TTC549 (cell line): ENCODE data around the gene STX16.

Experiments
- FAIRE-seq: peaks from 2 replicates; lab custom pipeline; 2012; peaks lifted over from hg19 to GRCh38; lab: Jason Lieb, UNC

Gene STX16

GRCh38 chr20:58698741-58699622, 47.9 kb downstream of the STX16 start:
- no peak for FAIRE-seq

- no peak for FAIRE-seq
Measured at GRCh38 chr20:58699623-58700107, 48.6 kb downstream of the STX16 start.

- FAIRE-seq: no peak
Measured at GRCh38 chr20:58700121-58700821, 49.2 kb downstream of the STX16 start.

GRCh38 chr20:58700823-58701222, 49.7 kb downstream of the STX16 start:
- FAIRE-seq: no peak

GRCh38 chr20:58701431-58702160, 50.5 kb downstream of the STX16 start:
- no peak for FAIRE-seq

GRCh38 chr20:58702161-58702510, 51.1 kb downstream of the STX16 start:
- FAIRE-seq: no peak

GRCh38 chr20:58702859-58703648, 52.0 kb downstream of the STX16 start:
- FAIRE-seq: no peak

- no peak for FAIRE-seq
Measured at GRCh38 chr20:58703765-58704371, 52.8 kb downstream of the STX16 start.

- FAIRE-seq: no peak
Measured at GRCh38 chr20:58705208-58705926, 54.3 kb downstream of the STX16 start.

- no peak for FAIRE-seq
Measured at GRCh38 chr20:58706150-58706892, 55.2 kb downstream of the STX16 start.

GRCh38 chr20:58706975-58707681, 56.0 kb downstream of the STX16 start:
- FAIRE-seq: no peak

- no peak for FAIRE-seq
Measured at GRCh38 chr20:58707770-58708169, 56.7 kb downstream of the STX16 start.

- no peak for FAIRE-seq
Measured at GRCh38 chr20:58708246-58708931, 57.3 kb downstream of the STX16 start.

- FAIRE-seq: no peak
Measured at GRCh38 chr20:58709013-58709702, 58.1 kb downstream of the STX16 start.

- no peak for FAIRE-seq
Measured at GRCh38 chr20:58709703-58710039, 58.6 kb downstream of the STX16 start.

GRCh38 chr20:58710481-58711265, 59.6 kb downstream of the STX16 start:
- FAIRE-seq: no peak

- FAIRE-seq: no peak
Measured at GRCh38 chr20:58711266-58712051, 60.4 kb downstream of the STX16 start.
